Measurements from ENCODE around the gene FAM135A. TPM values are rescaled to one million over a fixed set of nuclear protein-coding genes. Genes with fewer than 3 reads are reported as not detected.

The FAM135A gene
- total RNA-seq, result 10 to 100 TPM; 51.2 to 93.6 (median 82.5) TPM

- peak; percentile 99 to 100 (median 99) for DNase-seq
- Histone ChIP-seq H3K36me3 (peaks cover 0 to 3% (median 0%) of the 10 kb centered on the region in 3 donors), H3K27ac (peak within 1 kb of the TSS; percentile 83 to 91 (median 88)), H3K4me1 (peaks cover 0 to 25% (median 0%) of the 10 kb centered on the region in 4 donors), H3K4me3 (peak within 1 kb of the TSS; percentile 80 to 94 (median 88)), H3K9me3 (no peaks in the 10 kb centered on the region), H3K27me3 (no peaks in the 10 kb centered on the region)
- TF ChIP-seq POLR2A (IDR thresholded peaks at IDR 0.05), result peak; percentile 57 to 88
- no peak for TF ChIP-seq CTCF (IDR thresholded peaks at IDR 0.05)
Measured at GRCh38 chr6:70413114-70413991, at the start of gene FAM135A. TSS of gene FAM135A (plus strand) at chr6:70413508. CDS start at chr6:70428343, 14,835 bp downstream.

DNA sequence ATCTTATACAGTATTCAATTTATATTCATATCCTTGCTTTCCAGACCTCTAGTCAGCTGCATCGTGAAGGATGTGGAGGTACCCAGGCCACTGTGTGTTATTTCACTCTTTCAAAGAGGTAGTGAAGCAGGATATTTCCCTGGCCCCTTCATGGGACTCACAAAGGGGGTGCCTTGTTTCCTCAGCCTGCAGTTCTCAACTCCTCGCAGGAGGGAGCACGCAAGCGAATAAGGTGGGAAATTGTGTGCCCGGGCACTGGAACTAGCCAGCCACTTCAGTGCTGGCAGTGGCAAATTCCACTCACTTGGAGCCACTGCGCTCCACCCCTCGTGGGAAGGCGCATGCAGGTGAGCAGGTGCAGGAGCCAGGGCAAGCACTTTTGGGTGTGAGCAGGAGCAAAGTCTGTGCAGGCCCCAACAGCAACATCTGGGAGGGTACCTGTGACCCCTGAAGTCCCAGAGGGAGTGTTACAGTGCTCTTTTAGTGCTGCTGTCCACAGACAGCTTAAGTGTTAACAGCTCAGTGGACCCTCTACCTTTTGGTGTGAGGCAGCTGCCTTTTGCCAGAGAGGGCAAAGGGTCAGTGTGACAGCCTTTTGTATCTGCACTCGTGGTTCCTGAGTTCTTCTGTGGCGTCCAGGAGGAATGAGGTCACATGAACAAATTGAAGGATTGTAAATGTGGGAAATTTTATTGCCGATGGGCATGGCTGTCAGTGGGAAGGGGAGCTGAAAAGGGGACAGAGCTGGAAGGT lies 49.4 kb upstream of the FAM135A start:
- TF ChIP-seq POLR2A (IDR thresholded peaks at IDR 0.05), result no peak
- TF ChIP-seq CTCF (IDR thresholded peaks at IDR 0.05), result no peak
- DNase-seq, result no peak
- H3K4me1 ChIP-seq, result peaks cover 0 to 5% (median 0%) of the 10 kb centered on the region in 4 donors
- no peaks in the 10 kb centered on the region for H3K36me3 ChIP-seq
- H3K4me3 ChIP-seq, result no peak overlapping the region
- no peaks in the 10 kb centered on the region for H3K27me3 ChIP-seq
- H3K27ac ChIP-seq, result no peak overlapping the region
- H3K9me3 ChIP-seq, result no peaks in the 10 kb centered on the region

GRCh38 chr6:70369332-70369950 lies 43.9 kb upstream of the FAM135A start:
- TF ChIP-seq POLR2A (IDR thresholded peaks at IDR 0.05) (no peak), CTCF (IDR thresholded peaks at IDR 0.05) (peak; percentile 51 to 90 (median 85))
- no peaks in the 10 kb centered on the region for H3K36me3 ChIP-seq
- no peaks in the 10 kb centered on the region for H3K9me3 ChIP-seq
- peaks cover 0 to 3% (median 0%) of the 10 kb centered on the region in 4 donors for H3K4me1 ChIP-seq
- H3K27ac ChIP-seq, result no peak overlapping the region
- H3K4me3 ChIP-seq, result no peak overlapping the region
- no peaks in the 10 kb centered on the region for H3K27me3 ChIP-seq
- peak; percentile 23 to 80 (median 71) for DNase-seq

DNA sequence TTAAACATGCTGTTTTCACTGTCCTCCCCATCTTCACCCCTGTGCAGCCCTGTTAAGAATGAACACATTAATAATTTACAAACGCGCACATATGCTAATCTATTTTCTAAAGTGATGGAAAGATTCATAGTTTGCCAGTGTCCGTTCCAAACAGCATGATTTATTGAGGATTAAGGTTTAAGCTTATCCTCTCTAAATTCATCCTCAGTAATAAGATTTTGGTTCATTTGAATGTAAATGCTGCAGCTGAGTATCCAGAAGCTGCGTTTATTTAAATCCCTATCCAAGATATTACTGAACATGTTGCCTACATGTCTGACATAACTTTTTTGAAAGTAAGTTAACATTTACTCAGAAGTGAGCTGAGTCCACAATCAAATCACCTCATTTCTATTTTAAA lies 42.8 kb upstream of the FAM135A start:
- Histone ChIP-seq H3K9me3 (no peaks in the 10 kb centered on the region), H3K27ac (no peak overlapping the region), H3K4me1 (peaks cover 0 to 7% (median 0%) of the 10 kb centered on the region in 4 donors), H3K4me3 (no peak overlapping the region), H3K27me3 (no peaks in the 10 kb centered on the region), H3K36me3 (no peaks in the 10 kb centered on the region)
- DNase-seq, result no peak
- TF ChIP-seq CTCF (IDR thresholded peaks at IDR 0.05), result no peak
- no peak for TF ChIP-seq POLR2A (IDR thresholded peaks at IDR 0.05)

DNA sequence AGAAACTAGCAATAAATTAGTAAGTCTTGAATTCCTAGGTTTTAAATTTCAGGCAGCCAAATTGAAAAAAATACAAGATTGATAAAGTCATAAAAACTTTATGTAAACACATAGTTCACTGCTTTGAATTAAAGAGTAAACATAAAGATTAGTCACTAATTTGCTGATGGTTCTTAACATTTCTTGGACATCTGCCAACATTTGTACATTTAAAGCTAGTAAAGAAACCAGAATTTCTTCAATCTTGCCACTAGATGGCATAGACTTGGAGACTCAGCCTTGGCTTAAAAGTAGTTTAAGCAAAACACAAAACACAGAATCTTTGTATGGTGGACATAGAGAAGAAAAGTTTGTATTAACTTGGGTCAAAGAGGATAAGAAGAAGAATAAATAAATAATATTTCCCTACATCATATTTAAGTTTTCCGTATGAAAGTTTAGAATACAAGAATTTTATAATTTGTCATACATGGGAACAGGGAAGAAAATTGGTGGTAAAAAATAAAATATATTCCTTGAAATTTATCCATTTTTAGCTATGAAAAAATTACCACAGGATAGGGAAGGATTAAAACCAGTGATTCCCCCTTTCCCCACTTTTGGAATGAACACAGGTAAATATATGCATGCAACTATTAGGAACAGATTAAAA lies 41.7 kb upstream of the FAM135A start:
- Histone ChIP-seq H3K4me3 (no peak overlapping the region), H3K4me1 (peaks cover 0 to 8% (median 0%) of the 10 kb centered on the region in 4 donors), H3K27me3 (no peaks in the 10 kb centered on the region), H3K9me3 (no peaks in the 10 kb centered on the region), H3K27ac (no peak overlapping the region), H3K36me3 (no peaks in the 10 kb centered on the region)
- TF ChIP-seq CTCF (IDR thresholded peaks at IDR 0.05) (peak; percentile 10 to 93 (median 75)), POLR2A (IDR thresholded peaks at IDR 0.05) (no peak)
- no peak for DNase-seq

Data from Peyer's patch (tissue), 4 donors.